ENCODE results near the gene GSTA5.
"Not testable (repeated sequence)": the region's sequence is repeated elsewhere in the genome, so short reads cannot be mapped to it uniquely, and the experiment has no call there.

Gene GSTA5

DNA sequence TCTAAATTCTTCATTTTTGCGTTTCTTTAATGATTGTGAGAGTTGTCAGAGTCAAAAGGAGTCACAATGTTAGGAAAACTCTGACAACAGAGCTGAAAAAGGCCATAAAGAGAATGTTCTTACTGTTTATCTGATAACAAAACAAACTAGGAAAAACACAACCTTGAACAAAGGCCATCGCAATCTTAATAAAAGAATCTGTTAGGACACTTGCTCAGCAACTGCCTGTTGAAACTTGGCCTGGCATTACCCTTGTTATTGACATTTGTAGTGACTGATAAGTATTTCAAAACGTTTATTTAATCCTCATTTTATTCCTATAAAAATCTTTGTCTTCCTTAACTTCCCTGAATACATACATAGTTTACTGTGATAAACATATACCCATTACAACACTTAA lies 52.7 kb downstream of the GSTA5 start:
- DNase-seq, result no peak

DNA sequence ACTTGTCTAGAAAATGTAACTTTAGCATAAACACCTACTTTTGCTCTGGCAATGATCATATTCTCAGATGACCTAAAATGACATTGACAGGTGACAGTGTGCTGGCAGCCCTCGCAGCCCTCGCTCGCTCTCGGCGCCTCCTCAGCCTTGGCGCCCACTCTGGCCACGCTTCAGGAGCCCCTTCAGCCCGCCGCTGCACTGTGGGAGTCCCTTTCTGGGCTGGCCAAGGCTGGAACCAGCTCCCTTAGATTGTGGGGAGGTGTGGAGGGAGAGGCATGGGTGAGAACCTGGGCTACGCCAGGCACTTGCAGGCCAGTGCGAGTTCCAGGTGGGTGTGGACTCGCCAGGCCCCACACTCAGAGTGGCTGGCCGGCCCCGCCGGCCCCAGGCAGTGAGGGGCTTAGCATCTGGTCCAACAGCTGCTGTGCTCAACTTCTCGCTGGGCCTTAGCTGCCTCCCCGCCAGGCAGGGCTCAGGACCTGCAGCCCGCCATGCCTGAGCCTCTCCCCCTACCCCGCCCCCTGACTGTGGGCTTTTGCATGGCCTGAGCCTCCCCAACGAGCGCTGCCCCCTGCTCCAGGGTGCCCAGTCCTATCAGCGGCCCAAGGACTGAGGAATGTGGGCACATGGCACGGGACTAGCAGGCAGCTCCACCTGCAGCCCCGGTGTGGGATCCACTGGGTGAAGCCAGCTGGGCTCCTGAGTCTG lies 54.2 kb downstream of the GSTA5 start:
- DNase-seq, result no peak

DNA sequence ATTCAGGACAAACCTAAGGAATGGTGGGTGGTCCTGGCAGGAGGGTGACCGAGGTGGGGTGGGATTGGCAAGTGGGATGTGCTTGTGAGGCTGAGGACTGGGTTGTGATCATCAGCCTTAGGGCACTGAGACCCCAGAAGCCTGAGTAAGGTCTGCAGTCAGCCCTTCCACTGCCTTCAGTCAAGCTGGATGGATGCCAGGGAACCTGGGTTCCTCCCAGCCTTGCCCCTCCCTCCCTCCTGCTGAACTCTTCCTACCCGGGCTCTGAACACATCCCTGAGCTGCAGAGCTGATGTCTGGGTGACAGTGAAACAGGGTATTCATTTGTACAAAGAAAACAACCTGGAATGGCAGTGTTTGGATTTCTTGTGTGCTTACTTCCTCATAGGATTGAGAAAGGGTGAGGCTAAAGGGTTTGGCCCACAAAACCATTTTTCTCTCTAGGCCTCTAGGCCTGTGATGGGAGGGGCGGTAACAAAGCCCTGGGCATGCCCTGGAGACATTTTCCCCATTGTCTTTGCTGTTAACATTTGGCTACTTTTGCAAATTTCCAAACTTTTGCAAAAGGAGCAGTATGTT lies 57.8 kb downstream of the GSTA5 start:
- not testable (repeated sequence) for DNase-seq

DNA sequence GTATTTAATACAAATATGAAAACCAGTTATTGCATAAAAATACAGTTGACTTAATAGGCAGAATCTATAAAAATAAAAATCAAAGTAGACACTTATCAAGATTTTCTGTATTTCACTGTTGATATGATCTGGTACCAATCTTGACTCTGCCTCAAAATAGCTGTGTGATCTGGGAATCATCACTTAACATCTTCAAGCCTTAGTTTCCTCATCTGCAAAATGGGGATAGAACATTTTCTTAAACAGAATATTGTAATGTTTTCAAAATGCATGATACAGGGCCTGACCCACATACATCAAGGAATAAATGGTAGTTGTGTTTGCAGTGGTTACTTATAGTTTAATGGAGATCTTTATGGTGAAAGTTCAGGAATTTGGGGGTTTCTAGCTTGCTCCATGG lies 58.4 kb downstream of the GSTA5 start:
- not testable (repeated sequence) for DNase-seq

Measured in CD4-positive, alpha-beta T cell treated with Interleukin-12 subunit alpha and Interleukin-12 subunit beta, for 1 hour (primary cell).